Stimulated activated CD8-positive, alpha-beta memory T cell treated with anti-CD3 and anti-CD28 coated beads, Interleukin-12 subunit alpha, Interleukin-12 subunit beta, amount 100 ng/mL, for 4 hours (primary cell): ENCODE results near the gene NEK7.

Source experiments
- DNase-seq: peaks from one replicate; pipeline ENCODE4 v3.0.0-alpha.2; 2020; ENCODE audit warnings: low read depth

The NEK7 gene

GRCh38 chr1:198352975-198353695 lies 196.3 kb downstream of the NEK7 start:
- DNase-seq = no peak

- DNase-seq = no peak
Measured at GRCh38 chr1:198357937-198358336, 201.1 kb downstream of the NEK7 start.

- no peak for DNase-seq
Measured at GRCh38 chr1:198359024-198359653, 202.3 kb downstream of the NEK7 start.

GRCh38 chr1:198360208-198360729 lies 203.5 kb downstream of the NEK7 start:
- no peak for DNase-seq

GRCh38 chr1:198361237-198361767 lies 204.5 kb downstream of the NEK7 start:
- no peak for DNase-seq

- DNase-seq = no peak
Measured at GRCh38 chr1:198363625-198364151, 206.9 kb downstream of the NEK7 start.

GRCh38 chr1:198364471-198364870 lies 207.7 kb downstream of the NEK7 start:
- no peak for DNase-seq

GRCh38 chr1:198367296-198367695 lies 210.5 kb downstream of the NEK7 start:
- DNase-seq = no peak

- DNase-seq = no peak
Measured at GRCh38 chr1:198370996-198371395, 214.2 kb downstream of the NEK7 start.
